HCT116 (cell line): ENCODE data around the gene WDR70. TPM values are rescaled to one million over a fixed set of nuclear protein-coding genes. Genes with fewer than 3 reads are reported as not detected.

Experiments used
- ATAC-seq: fragments of 200-7000 bp; cut with Tn5 transposase; 2 replicates; pipeline ENCODE4 v1.9.1; 2020; ENCODE audit warnings: mild to moderate bottlenecking, moderate library complexity
- BruUV-seq: library from RNA; stranded (reverse); fragments of 400-500 nt; replicated peaks from 2 replicates; lab custom pipeline; 2021; lab: Mats Ljungman, UMichigan
- CTCF ChIA-PET: fragments of 300-600 bp; sonication (Branson Sonifier 250); formaldehyde crosslinking; loops from one replicate; lab custom pipeline; 2021; ENCODE audit warnings: antibody characterized with exemption; lab: Charles Lee
- POLR2A ChIA-PET: fragments of 300-600, 350-600 bp; sonication (Branson Sonifier 250); formaldehyde crosslinking; loops from one replicate; lab custom pipeline; 2021; ENCODE audit warnings: antibody characterized with exemption; lab: Charles Lee
- RAD21 ChIA-PET, 2 experiments: fragments of 300-600 bp; sonication (Branson Sonifier 250); formaldehyde crosslinking; loops; one replicate each; lab custom pipeline; 2023; ENCODE audit warnings: low total read pairs in 2 of 2; ENCODE audit not compliant: uncharacterized antibody in 2 of 2, unreplicated experiment in 2 of 2, low non-redundant PET in 1 of 2; lab: Charles Lee
- DNase-seq: peaks from one replicate; pipeline ENCODE4 v3.0.0-alpha.2; 2010; ENCODE audit warnings: low read depth, low spot score
- H2AFZ ChIP-seq: fragments of 200-600 bp; shearing (Covaris generic), sonication (generic); 2 replicates; pipeline ENCODE4 v1.6.1; 2017; ENCODE audit warnings: low read depth, mixed run types, mixed read lengths, antibody characterized with exemption, low read length; ENCODE audit not compliant: poor library complexity, severe bottlenecking
- H3K27ac ChIP-seq: 2 replicates; pipeline ENCODE4 v1.5.1; 2012; ENCODE audit warnings: low read depth, low read length
- H3K27me3 ChIP-seq: fragments of 200-600 bp; sonication (generic); 2 replicates; pipeline ENCODE4 v1.6.1; 2016; ENCODE audit warnings: mixed run types, low read length, mixed read lengths; ENCODE audit not compliant: insufficient read depth
- H3K36me3 ChIP-seq, 2 experiments: fragments of 200-500 bp in 1 of 2; fragments of 200-600 bp in 1 of 2; sonication (Bioruptor generic) in 1 of 2; sonication (generic) in 1 of 2; 2 replicates each; pipeline versions ENCODE4 v1.5.1 to v1.6.1; 2014 to 2016; ENCODE audit warnings: low read length in 2 of 2, inconsistent platforms in 1 of 2, mixed read lengths in 1 of 2, mixed run types in 1 of 2; ENCODE audit not compliant: insufficient read depth in 2 of 2, control insufficient read depth in 1 of 2
- H3K4me1 ChIP-seq, 2 experiments: fragments of 200-600 bp in 1 of 2; sonication (generic) in 1 of 2; 2 replicates each; pipeline versions ENCODE4 v1.5.1 to v1.6.1; 2012 to 2017; ENCODE audit warnings: low read length in 2 of 2, inconsistent platforms in 1 of 2, mild to moderate bottlenecking in 1 of 2, mixed read lengths in 1 of 2, mixed run types in 1 of 2, moderate library complexity in 1 of 2; ENCODE audit not compliant: insufficient read depth in 2 of 2, control insufficient read depth in 1 of 2
- H3K4me2 ChIP-seq: fragments of 200-600 bp; sonication (generic); 2 replicates; pipeline ENCODE4 v1.6.1; 2017; ENCODE audit warnings: mixed run types, low read length, mixed read lengths
- H3K4me3 ChIP-seq, 2 experiments: fragments of 200-600 bp in 1 of 2; sonication (generic) in 1 of 2; replicated peaks in 1 of 2; 2 replicates each; pipeline ENCODE4 v1.5.1; 2011 to 2016; ENCODE audit warnings: low read length in 2 of 2, control low read depth in 1 of 2, low read depth in 1 of 2, mild to moderate bottlenecking in 1 of 2, mixed read lengths in 1 of 2, mixed run types in 1 of 2
- H3K79me2 ChIP-seq: fragments of 200-600 bp; sonication (generic); 2 replicates; pipeline ENCODE4 v1.6.1; 2017; ENCODE audit warnings: mild to moderate bottlenecking, mixed run types, low read length, moderate library complexity, mixed read lengths; ENCODE audit not compliant: insufficient read depth
- H3K9ac ChIP-seq: fragments of 200-600 bp; sonication (generic); 2 replicates; pipeline ENCODE4 v1.6.1; 2016; ENCODE audit warnings: low read length, mixed read lengths
- H3K9me2 ChIP-seq: fragments of 200-600 bp; sonication (generic), shearing (Covaris generic); 2 replicates; pipeline ENCODE4 v1.6.1; 2017; ENCODE audit warnings: mixed run types, mild to moderate bottlenecking, moderate library complexity; ENCODE audit not compliant: insufficient read depth
- H3K9me3 ChIP-seq, 2 experiments: fragments of 200-500 bp in 1 of 2; fragments of 200-600 bp in 1 of 2; sonication (Bioruptor generic) in 1 of 2; sonication (generic) in 1 of 2; 2 replicates each; pipeline ENCODE4 v1.6.1; 2014 to 2017; ENCODE audit warnings: low read length in 2 of 2, mixed read lengths in 2 of 2, inconsistent platforms in 1 of 2, low read depth in 1 of 2, mild to moderate bottlenecking in 1 of 2, mixed run types in 1 of 2, moderate library complexity in 1 of 2; ENCODE audit not compliant: control insufficient read depth in 1 of 2, insufficient read depth in 1 of 2
- H4K20me1 ChIP-seq: fragments of 200-600 bp; sonication (generic), shearing (Covaris generic); 2 replicates; pipeline ENCODE4 v1.6.1; 2017; ENCODE audit warnings: mixed run types, mild to moderate bottlenecking, moderate library complexity; ENCODE audit not compliant: insufficient read depth
- ATF3 ChIP-seq: IDR thresholded peaks from 2 replicates; pipeline ENCODE4 v1.6.1; 2012
- CBX3 ChIP-seq: IDR thresholded peaks from 2 replicates; pipeline ENCODE4 v1.6.1; 2012; ENCODE audit warnings: low read depth
- CEBPB ChIP-seq: IDR thresholded peaks from 2 replicates; pipeline ENCODE4 v1.6.1; 2012; ENCODE audit warnings: low read depth
- CTCF ChIP-seq, 3 experiments: fragments of 200-600 bp in 1 of 3; sonication (generic) in 1 of 3; IDR thresholded peaks in 2 of 3; conservative IDR thresholded peaks in 1 of 3; 2 replicates each; pipeline ENCODE4 v1.5.1; 2012 to 2017; ENCODE audit warnings: low read depth in 2 of 3, low read length in 2 of 3, antibody characterized with exemption in 1 of 3, borderline replicate concordance in 1 of 3, control low read depth in 1 of 3, mild to moderate bottlenecking in 1 of 3, mixed read lengths in 1 of 3, mixed run types in 1 of 3, moderate library complexity in 1 of 3; ENCODE audit not compliant: insufficient read depth in 1 of 3
- EGR1 ChIP-seq: IDR thresholded peaks from 2 replicates; pipeline ENCODE4 v1.6.1; 2012; ENCODE audit warnings: low read depth
- ELF1 ChIP-seq: IDR thresholded peaks from 2 replicates; pipeline ENCODE4 v1.6.1; 2012; ENCODE audit warnings: low read depth, borderline replicate concordance
- EZH2 ChIP-seq: fragments of 200-600 bp; sonication (generic); IDR thresholded peaks from 2 replicates; pipeline ENCODE4 v1.6.1; 2017; ENCODE audit warnings: antibody characterized with exemption, mixed run types
- EZH2phosphoT487 ChIP-seq: fragments of 200-600 bp; IDR thresholded peaks from 2 replicates; pipeline ENCODE4 v1.6.1; 2018; ENCODE audit warnings: antibody characterized with exemption, borderline replicate concordance
- JUND ChIP-seq: IDR thresholded peaks from 2 replicates; pipeline ENCODE4 v1.6.1; 2012
- POLR2A ChIP-seq: IDR thresholded peaks from 2 replicates; pipeline ENCODE4 v1.7.0; 2011; ENCODE audit warnings: borderline replicate concordance; ENCODE audit not compliant: insufficient read depth, insufficient read length; ENCODE audit errors: extremely low read depth
- SIN3A ChIP-seq: IDR thresholded peaks from 2 replicates; pipeline ENCODE4 v1.6.1; 2012; ENCODE audit warnings: low read depth
- SP1 ChIP-seq: IDR thresholded peaks from 2 replicates; pipeline ENCODE4 v1.6.1; 2012; ENCODE audit warnings: low read depth
- SRF ChIP-seq: IDR thresholded peaks from 2 replicates; pipeline ENCODE4 v1.6.1; 2012; ENCODE audit warnings: low read depth
- TCF7L2 ChIP-seq: IDR thresholded peaks from 2 replicates; pipeline ENCODE4 v1.7.0; 2011; ENCODE audit warnings: borderline replicate concordance, inconsistent platforms; ENCODE audit not compliant: insufficient read depth, insufficient read length; ENCODE audit errors: extremely low read depth
- ZFX ChIP-seq: fragments of 450-650 bp; IDR thresholded peaks from 2 replicates; pipeline ENCODE4 v1.6.1; 2017
- intact Hi-C: fragments of 100-400 bp; cut with micrococcal nuclease; formaldehyde crosslinking; loops from 2 replicates; pipeline ENCODE4 v1.10.0; 2022
- total RNA-seq: library from RNA; stranded (reverse); gene quantifications from one replicate; pipeline ENCODE4 v1.2.1, GENCODE V29; 2021; ENCODE audit not compliant: unreplicated experiment
- TF ChIP-seq, protein P1 (sequence below): IDR thresholded peaks from 2 replicates; pipeline ENCODE4 v1.6.1; 2012; ENCODE audit warnings: low read depth
- TF ChIP-seq, protein P2 (sequence below): IDR thresholded peaks from 2 replicates; pipeline ENCODE4 v1.6.1; 2012
- TF ChIP-seq, protein P3 (sequence below): IDR thresholded peaks from 2 replicates; pipeline ENCODE4 v1.6.1; 2011; ENCODE audit warnings: mild to moderate bottlenecking, low read length, moderate library complexity; ENCODE audit not compliant: insufficient replicate concordance; ENCODE audit errors: extremely low read depth

Gene WDR70
- total RNA-seq, 1 experiment from 2014 or later: 31.1 TPM

GRCh38 chr5:37786862-37787519, 407.9 kb downstream of the WDR70 start (continued):
- TF ChIP-seq SIN3A (no peak), CBX3 (no peak), EZH2 (no peak), TCF7L2 (no peak), EZH2phosphoT487 (no peak)

GRCh38 chr5:37787742-37788141, 408.6 kb downstream of the WDR70 start:
- ChIA-PET RAD21 (no interaction called here), POLR2A (no interaction called here), CTCF (no interaction called here)
- DNase-seq (no peak), ATAC-seq (no peak)
- no peaks in the 10 kb centered on the region for H3K27me3 ChIP-seq
- no peak overlapping the region for H3K27ac ChIP-seq
- no peaks in the 10 kb centered on the region for H3K36me3 ChIP-seq
- H3K9me3 ChIP-seq: no peaks in the 10 kb centered on the region
- no peaks in the 10 kb centered on the region for H4K20me1 ChIP-seq
- H2AFZ ChIP-seq: no peak overlapping the region
- no peak overlapping the region for H3K4me2 ChIP-seq
- BruUV-seq: no TSS peak
- H3K4me3 ChIP-seq: no peak overlapping the region
- intact Hi-C loops: no loop called here
- H3K9ac ChIP-seq: no peak overlapping the region
- peaks cover 0 to 4% of the 10 kb centered on the region in 2 experiments; a peak in 1 of 4 replicates for H3K4me1 ChIP-seq
- no peaks in the 10 kb centered on the region for H3K9me2 ChIP-seq
- H3K79me2 ChIP-seq: no peaks in the 10 kb centered on the region
- TF ChIP-seq, protein P1, sequence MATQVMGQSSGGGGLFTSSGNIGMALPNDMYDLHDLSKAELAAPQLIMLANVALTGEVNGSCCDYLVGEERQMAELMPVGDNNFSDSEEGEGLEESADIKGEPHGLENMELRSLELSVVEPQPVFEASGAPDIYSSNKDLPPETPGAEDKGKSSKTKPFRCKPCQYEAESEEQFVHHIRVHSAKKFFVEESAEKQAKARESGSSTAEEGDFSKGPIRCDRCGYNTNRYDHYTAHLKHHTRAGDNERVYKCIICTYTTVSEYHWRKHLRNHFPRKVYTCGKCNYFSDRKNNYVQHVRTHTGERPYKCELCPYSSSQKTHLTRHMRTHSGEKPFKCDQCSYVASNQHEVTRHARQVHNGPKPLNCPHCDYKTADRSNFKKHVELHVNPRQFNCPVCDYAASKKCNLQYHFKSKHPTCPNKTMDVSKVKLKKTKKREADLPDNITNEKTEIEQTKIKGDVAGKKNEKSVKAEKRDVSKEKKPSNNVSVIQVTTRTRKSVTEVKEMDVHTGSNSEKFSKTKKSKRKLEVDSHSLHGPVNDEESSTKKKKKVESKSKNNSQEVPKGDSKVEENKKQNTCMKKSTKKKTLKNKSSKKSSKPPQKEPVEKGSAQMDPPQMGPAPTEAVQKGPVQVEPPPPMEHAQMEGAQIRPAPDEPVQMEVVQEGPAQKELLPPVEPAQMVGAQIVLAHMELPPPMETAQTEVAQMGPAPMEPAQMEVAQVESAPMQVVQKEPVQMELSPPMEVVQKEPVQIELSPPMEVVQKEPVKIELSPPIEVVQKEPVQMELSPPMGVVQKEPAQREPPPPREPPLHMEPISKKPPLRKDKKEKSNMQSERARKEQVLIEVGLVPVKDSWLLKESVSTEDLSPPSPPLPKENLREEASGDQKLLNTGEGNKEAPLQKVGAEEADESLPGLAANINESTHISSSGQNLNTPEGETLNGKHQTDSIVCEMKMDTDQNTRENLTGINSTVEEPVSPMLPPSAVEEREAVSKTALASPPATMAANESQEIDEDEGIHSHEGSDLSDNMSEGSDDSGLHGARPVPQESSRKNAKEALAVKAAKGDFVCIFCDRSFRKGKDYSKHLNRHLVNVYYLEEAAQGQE: no peak
- TF ChIP-seq CEBPB (no peak), ZFX (no peak), CTCF (IDR thresholded peaks at IDR 0.05 in 2 of 3, conservative IDR thresholded peaks at IDR 0.05 in 1 of 3; ENCODE audit: borderline replicate concordance in 1 of 3, insufficient read depth in 1 of 3, low read depth in 2 of 3, low read length in 2 of 3) (no peak), EGR1 (no peak), SRF (no peak), JUND (no peak), EZH2phosphoT487 (no peak), SP1 (no peak), TCF7L2 (no peak), POLR2A (no peak), SIN3A (no peak), ATF3 (no peak), ELF1 (no peak), CBX3 (no peak)
- TF ChIP-seq, protein P2, sequence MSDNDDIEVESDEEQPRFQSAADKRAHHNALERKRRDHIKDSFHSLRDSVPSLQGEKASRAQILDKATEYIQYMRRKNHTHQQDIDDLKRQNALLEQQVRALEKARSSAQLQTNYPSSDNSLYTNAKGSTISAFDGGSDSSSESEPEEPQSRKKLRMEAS: no peak
- TF ChIP-seq, protein P3, sequence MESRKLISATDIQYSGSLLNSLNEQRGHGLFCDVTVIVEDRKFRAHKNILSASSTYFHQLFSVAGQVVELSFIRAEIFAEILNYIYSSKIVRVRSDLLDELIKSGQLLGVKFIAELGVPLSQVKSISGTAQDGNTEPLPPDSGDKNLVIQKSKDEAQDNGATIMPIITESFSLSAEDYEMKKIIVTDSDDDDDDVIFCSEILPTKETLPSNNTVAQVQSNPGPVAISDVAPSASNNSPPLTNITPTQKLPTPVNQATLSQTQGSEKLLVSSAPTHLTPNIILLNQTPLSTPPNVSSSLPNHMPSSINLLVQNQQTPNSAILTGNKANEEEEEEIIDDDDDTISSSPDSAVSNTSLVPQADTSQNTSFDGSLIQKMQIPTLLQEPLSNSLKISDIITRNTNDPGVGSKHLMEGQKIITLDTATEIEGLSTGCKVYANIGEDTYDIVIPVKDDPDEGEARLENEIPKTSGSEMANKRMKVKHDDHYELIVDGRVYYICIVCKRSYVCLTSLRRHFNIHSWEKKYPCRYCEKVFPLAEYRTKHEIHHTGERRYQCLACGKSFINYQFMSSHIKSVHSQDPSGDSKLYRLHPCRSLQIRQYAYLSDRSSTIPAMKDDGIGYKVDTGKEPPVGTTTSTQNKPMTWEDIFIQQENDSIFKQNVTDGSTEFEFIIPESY: no peak
